ENCODE results near the gene NCL.
"Not testable (repeated sequence)": the region's sequence is repeated elsewhere in the genome, so short reads cannot be mapped to it uniquely, and the experiment has no call there.

The NCL gene

DNA sequence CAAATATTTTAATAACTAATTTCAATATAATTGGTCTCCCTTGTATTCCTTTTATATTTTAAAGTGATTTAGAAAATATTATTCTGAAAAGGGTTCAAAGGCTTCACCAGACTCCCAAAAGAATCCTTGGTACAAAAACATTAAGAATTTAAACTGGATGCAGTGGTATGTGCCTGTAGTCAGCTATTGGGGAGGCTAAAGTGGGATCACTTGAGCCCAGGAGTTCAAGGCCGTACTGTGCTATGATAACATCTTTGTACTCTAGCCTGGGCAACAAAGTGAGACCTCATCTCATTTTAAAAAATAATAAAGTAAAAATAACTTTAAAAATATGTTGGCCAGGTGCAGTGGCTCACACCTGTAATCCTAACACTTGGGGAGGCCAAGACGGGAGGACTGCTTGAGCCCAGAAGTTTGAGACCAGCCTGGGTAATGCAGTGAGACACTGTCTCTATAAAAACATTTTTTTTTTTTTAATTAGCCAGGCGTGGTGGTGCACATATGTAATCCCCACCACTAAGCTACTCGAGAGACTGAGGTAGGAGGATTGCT lies 14.7 kb downstream of the NCL start:
- TF ChIP-seq SPI1 (IDR thresholded peaks at IDR 0.05; ENCODE audit: low read depth, low read length) (no peak), POLR2AphosphoS5 (IDR thresholded peaks at IDR 0.05; ENCODE audit: low read depth, low read length) (no peak), POLR2A (IDR thresholded peaks at IDR 0.05; ENCODE audit: low read depth, low read length) (no peak), TAF1 (IDR thresholded peaks at IDR 0.05; ENCODE audit: low read depth, low read length) (no peak), PAX5 (IDR thresholded peaks at IDR 0.05; ENCODE audit: insufficient read depth, low read length, severe bottlenecking) (no peak), POU2F2 (IDR thresholded peaks at IDR 0.05; ENCODE audit: low read depth, low read length) (no peak)
- DNase-seq (ENCODE audit: insufficient read length, low spot score) (no peak), FAIRE-seq (no peak)

DNA sequence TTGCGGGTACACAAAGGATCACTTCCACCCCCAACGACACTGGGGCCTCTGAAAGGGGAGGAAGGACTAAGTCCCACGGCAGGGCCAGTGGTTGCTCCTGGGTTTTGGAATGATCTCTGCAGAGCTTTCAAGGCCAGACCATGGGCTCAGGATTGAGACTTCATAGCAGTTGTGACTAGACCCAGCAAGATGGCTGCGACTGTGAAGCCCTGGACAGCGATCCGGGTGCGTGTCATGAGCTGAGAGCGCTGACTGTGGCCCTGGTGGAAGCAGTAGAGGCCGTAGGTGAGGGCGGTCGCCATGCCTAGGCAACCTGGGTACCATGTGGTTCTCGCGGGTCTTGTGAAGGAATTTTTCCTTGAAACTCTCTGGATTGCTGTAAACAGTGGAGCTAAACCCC lies 27.3 kb downstream of the NCL start:
- TF ChIP-seq TAF1 (IDR thresholded peaks at IDR 0.05; ENCODE audit: low read depth, low read length), result no peak
- TF ChIP-seq PAX5 (IDR thresholded peaks at IDR 0.05; ENCODE audit: insufficient read depth, low read length, severe bottlenecking), result no peak
- no peak for TF ChIP-seq POLR2AphosphoS5 (IDR thresholded peaks at IDR 0.05; ENCODE audit: low read depth, low read length)
- no peak for TF ChIP-seq SPI1 (IDR thresholded peaks at IDR 0.05; ENCODE audit: low read depth, low read length)
- TF ChIP-seq POU2F2 (IDR thresholded peaks at IDR 0.05; ENCODE audit: low read depth, low read length), result no peak
- TF ChIP-seq POLR2A (IDR thresholded peaks at IDR 0.05; ENCODE audit: low read depth, low read length), result no peak
- DNase-seq (ENCODE audit: insufficient read length, low spot score), result no peak
- no peak for FAIRE-seq

DNA sequence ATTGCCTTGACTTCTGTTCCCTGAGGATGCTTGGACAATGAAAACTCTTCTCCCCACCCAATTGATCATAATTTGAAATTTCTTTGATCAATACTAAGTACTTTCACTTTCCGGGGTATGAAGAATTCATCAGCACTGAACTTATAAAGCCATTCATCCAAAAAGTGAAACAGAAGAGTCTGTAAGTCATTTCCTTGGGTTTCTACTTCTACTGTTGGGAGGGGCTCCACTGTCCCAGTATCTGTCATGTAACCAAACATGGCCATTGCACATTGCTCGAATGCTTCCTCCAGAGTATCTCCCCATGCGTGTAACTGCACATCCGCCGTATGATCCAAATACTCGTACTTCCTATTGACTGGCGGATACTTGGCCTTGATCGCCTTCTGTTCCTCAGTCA lies 30.3 kb downstream of the NCL start:
- no peak for FAIRE-seq
- DNase-seq (ENCODE audit: insufficient read length, low spot score), result no peak
- TF ChIP-seq TAF1 (IDR thresholded peaks at IDR 0.05; ENCODE audit: low read depth, low read length) (no peak), PAX5 (IDR thresholded peaks at IDR 0.05; ENCODE audit: insufficient read depth, low read length, severe bottlenecking) (no peak), SPI1 (IDR thresholded peaks at IDR 0.05; ENCODE audit: low read depth, low read length) (no peak), POU2F2 (IDR thresholded peaks at IDR 0.05; ENCODE audit: low read depth, low read length) (no peak), POLR2A (IDR thresholded peaks at IDR 0.05; ENCODE audit: low read depth, low read length) (no peak), POLR2AphosphoS5 (IDR thresholded peaks at IDR 0.05; ENCODE audit: low read depth, low read length) (no peak)

DNA sequence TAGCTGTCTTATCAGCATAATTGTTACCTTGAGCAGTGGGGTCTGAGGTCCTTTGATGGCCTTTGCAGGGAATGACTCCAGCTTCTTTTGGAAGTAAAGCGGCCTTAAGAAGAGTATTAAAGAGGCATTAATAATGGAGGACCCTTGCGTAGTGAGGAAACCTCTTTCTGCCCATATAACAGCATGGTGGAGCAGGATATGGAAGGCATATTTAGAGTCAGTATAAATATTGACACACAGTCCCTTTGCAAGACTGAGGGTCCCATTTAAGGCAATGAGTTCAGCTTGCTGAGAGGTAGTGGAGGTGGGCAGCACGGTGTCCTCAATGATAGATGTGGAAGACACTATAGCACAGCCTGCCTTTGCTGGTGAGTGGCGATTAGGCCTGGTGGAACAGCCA lies 32.7 kb downstream of the NCL start:
- DNase-seq (ENCODE audit: insufficient read length, low spot score), result no peak
- FAIRE-seq, result no peak
- TF ChIP-seq POLR2A (IDR thresholded peaks at IDR 0.05; ENCODE audit: low read depth, low read length), result no peak
- no peak for TF ChIP-seq PAX5 (IDR thresholded peaks at IDR 0.05; ENCODE audit: insufficient read depth, low read length, severe bottlenecking)
- TF ChIP-seq POU2F2 (IDR thresholded peaks at IDR 0.05; ENCODE audit: low read depth, low read length), result no peak
- TF ChIP-seq POLR2AphosphoS5 (IDR thresholded peaks at IDR 0.05; ENCODE audit: low read depth, low read length), result no peak
- TF ChIP-seq TAF1 (IDR thresholded peaks at IDR 0.05; ENCODE audit: low read depth, low read length), result no peak
- TF ChIP-seq SPI1 (IDR thresholded peaks at IDR 0.05; ENCODE audit: low read depth, low read length), result no peak

DNA sequence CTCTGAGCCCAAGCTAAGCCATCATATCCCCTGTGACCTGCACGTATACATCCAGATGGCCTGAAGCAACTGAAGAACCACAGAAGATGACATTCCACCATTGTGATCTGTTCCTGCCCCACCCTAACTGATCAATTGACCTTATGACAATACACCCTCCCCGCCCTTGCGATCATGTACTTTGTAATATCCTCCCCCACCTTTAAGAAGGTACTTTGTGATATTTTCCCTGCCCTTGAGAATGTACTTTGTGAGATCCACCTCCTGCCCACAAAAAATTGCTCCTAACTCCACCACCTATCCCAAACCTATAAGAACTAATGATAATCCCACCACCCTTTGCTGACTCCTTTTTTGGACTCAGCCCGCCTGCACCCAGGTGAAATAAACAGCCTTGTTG lies 33.8 kb downstream of the NCL start:
- not testable (repeated sequence) for FAIRE-seq; DNase-seq (ENCODE audit: insufficient read length, low spot score)

DNA sequence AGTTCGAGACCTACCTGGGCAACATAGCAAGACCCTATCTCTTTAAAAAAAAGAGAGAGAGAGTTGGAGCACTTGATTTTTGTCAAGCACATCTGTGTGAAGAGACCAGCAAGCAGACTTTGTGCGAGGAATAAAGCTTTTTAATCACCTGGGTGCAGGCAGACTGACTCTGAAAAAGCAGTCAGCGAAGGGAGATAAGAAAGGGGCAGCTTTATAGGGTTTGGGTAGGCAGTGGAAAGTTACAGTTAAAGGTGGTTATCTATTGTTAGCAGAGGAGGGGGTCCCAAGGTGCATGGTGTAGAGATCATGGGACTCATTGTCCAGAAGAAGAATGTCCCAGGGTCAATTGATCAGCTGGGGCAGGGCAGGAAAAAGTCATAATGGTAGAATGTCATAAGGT lies 34.4 kb downstream of the NCL start:
- no peak for TF ChIP-seq PAX5 (IDR thresholded peaks at IDR 0.05; ENCODE audit: insufficient read depth, low read length, severe bottlenecking)
- TF ChIP-seq POU2F2 (IDR thresholded peaks at IDR 0.05; ENCODE audit: low read depth, low read length), result no peak
- no peak for TF ChIP-seq TAF1 (IDR thresholded peaks at IDR 0.05; ENCODE audit: low read depth, low read length)
- TF ChIP-seq POLR2AphosphoS5 (IDR thresholded peaks at IDR 0.05; ENCODE audit: low read depth, low read length), result no peak
- TF ChIP-seq POLR2A (IDR thresholded peaks at IDR 0.05; ENCODE audit: low read depth, low read length), result no peak
- no peak for TF ChIP-seq SPI1 (IDR thresholded peaks at IDR 0.05; ENCODE audit: low read depth, low read length)
- DNase-seq (ENCODE audit: insufficient read length, low spot score) (no peak), FAIRE-seq (no peak)

DNA sequence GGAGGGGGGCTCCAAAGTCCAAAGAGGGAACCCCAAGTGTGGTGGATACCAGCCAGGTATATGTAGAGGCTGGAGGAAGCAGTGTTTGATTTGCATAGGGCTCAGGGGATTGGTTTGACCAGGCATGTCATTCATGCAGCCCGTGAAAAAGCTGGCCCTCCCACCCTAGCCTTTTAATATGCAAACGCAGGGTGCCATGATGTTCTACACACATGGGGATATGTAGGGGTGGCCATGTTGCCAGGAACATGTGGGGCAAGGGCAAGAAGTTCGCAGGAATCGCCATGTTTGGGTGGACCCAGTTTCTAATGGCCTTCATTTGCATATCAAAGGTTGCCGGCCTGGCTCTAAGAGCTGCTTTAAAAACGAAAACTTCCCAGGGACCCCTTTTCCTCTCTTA lies 35.1 kb downstream of the NCL start:
- no peak for FAIRE-seq
- TF ChIP-seq POLR2A (IDR thresholded peaks at IDR 0.05; ENCODE audit: low read depth, low read length) (no peak), PAX5 (IDR thresholded peaks at IDR 0.05; ENCODE audit: insufficient read depth, low read length, severe bottlenecking) (no peak), POLR2AphosphoS5 (IDR thresholded peaks at IDR 0.05; ENCODE audit: low read depth, low read length) (no peak), POU2F2 (IDR thresholded peaks at IDR 0.05; ENCODE audit: low read depth, low read length) (no peak), TAF1 (IDR thresholded peaks at IDR 0.05; ENCODE audit: low read depth, low read length) (no peak), SPI1 (IDR thresholded peaks at IDR 0.05; ENCODE audit: low read depth, low read length) (no peak)
- no peak for DNase-seq (ENCODE audit: insufficient read length, low spot score)

DNA sequence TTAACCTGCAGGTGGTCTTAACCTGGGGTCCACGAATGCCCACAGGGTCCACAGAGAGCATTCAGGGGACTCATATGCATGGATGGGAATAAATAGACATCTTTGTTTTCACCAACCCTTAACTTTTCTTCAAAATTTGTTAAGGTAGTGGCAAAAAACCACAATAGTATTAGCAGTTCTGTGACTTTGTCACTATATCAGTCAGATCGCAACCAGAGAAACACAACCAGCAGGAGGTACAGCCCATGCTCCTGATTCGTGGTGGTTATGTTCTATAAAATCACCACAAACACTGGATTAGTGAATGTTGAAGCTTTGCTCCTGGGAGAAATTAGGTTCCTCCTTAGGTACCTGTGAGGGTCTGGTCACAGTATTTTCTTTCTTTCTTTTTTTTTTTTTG lies 37.2 kb downstream of the NCL start:
- DNase-seq (ENCODE audit: insufficient read length, low spot score), result no peak
- FAIRE-seq, result no peak
- no peak for TF ChIP-seq PAX5 (IDR thresholded peaks at IDR 0.05; ENCODE audit: insufficient read depth, low read length, severe bottlenecking)
- TF ChIP-seq SPI1 (IDR thresholded peaks at IDR 0.05; ENCODE audit: low read depth, low read length), result no peak
- no peak for TF ChIP-seq POU2F2 (IDR thresholded peaks at IDR 0.05; ENCODE audit: low read depth, low read length)
- no peak for TF ChIP-seq POLR2AphosphoS5 (IDR thresholded peaks at IDR 0.05; ENCODE audit: low read depth, low read length)
- no peak for TF ChIP-seq POLR2A (IDR thresholded peaks at IDR 0.05; ENCODE audit: low read depth, low read length)
- TF ChIP-seq TAF1 (IDR thresholded peaks at IDR 0.05; ENCODE audit: low read depth, low read length), result no peak

DNA sequence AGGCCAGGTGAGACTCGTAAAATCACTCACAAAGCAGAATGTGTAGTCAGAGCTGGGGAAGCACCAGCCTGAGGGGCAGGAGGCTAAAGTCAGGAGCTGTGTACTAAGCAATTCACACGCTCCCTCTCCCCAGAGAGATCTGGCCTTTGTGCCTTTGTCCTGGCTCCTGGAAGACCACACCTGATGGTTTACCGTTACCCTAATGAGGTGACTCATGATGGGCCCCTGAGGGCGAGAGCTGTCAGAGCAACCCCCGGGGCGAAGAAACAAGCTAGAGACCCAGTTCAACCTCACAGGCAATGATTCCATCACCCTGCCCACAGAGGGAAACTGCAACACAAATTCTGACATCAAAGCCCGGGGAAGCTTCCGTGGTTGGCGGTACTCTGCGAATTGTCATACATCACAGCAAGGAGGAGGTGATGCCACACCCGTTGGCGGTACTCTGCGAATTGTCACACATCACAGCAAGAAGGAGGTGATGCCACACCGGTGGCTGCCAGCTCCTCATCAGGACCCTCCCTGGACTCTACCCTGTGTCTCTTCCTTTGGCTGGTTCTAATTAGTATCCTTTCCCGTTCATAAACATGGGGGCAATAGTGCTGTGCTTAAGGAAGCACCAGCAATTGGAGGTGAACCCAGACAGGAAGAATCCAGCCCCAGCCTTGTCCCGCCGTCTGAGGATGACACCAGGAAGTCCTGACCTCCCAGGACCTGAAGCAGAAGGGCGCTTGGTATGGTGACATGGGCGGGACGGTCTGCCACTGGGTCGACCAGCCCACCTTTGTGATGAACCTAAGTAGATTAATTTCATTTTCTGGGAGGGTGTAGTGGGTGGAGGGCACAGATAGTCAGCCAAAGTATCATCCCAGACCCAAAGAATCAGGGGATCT lies 38.2 kb downstream of the NCL start:
- no peak for TF ChIP-seq TAF1 (IDR thresholded peaks at IDR 0.05; ENCODE audit: low read depth, low read length)
- TF ChIP-seq POU2F2 (IDR thresholded peaks at IDR 0.05; ENCODE audit: low read depth, low read length), result no peak
- TF ChIP-seq PAX5 (IDR thresholded peaks at IDR 0.05; ENCODE audit: insufficient read depth, low read length, severe bottlenecking), result no peak
- TF ChIP-seq SPI1 (IDR thresholded peaks at IDR 0.05; ENCODE audit: low read depth, low read length), result no peak
- no peak for TF ChIP-seq POLR2AphosphoS5 (IDR thresholded peaks at IDR 0.05; ENCODE audit: low read depth, low read length)
- no peak for TF ChIP-seq POLR2A (IDR thresholded peaks at IDR 0.05; ENCODE audit: low read depth, low read length)
- FAIRE-seq (no peak), DNase-seq (ENCODE audit: insufficient read length, low spot score) (no peak)
